Activated T-cell treated with anti-CD3 and anti-CD28 coated beads, Interleukin-2, amount 50 U/mL, for 48 hours (primary cell): ENCODE data around the gene SLC16A1.
"Not testable (repeated sequence)": the region's sequence is repeated elsewhere in the genome, so short reads cannot be mapped to it uniquely, and the experiment has no call there.

ENCODE experiments used
- DNase-seq, 2 experiments: peaks; one replicate each; pipeline ENCODE4 v3.0.0-alpha.2; 2020

The SLC16A1 gene

DNA sequence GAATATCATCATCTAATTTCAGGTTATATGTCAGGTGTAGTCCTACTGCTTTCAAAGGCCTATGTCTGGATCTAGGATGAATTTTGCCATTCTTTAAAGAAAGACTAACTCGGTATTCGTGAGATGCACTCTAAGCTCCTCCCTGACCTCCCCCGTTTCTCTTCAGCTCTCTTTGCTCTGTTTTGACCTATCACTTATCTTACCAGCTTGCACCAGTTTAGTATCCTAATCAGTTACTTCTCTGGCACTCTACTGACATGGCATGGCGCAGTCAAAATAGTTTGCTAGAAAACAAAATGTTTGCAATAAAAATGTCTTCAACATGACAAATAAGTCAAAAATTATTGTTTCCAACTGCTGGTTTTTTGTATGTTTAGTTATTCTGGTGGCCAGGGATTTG lies 8.4 kb upstream of the SLC16A1 start:
- DNase-seq, result no peak

DNA sequence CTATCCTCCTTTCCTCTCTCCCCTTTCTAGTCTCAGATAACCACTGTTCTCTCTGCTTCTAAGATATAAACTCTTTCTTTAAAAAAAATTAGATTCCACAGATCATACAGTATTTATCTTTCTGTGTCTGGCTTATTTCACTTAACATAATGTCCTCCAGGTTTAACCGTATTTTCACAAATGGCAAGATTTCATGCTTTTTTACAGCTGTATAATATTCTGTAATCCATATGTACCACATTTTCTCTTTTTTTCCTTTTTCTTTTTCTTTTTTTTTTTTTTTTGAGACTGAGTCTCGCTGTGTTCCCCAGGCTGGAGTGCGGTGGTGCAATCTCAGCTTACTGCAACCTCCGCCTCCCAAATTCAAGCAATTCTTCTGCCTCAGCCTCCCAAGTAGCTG lies 5.1 kb upstream of the SLC16A1 start:
- no peak for DNase-seq

DNA sequence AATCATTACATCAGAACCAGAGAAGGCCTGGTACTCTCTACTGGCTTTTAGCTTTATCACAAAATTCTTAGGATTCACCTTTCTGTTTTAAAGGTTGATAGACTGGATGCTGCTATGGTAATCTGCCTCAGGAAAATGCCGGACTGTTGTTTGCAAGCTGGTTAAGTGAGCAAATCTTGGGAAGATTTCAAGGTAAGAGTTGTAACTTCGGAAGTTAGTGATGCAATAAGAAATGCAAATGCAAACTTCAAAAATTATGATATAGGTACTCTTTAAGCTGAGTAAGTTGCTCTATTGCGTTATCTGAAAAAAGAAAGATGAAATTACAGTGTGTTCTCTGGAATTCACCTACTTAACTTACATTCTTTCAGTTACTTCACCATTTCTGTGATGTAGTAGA lies 4.4 kb upstream of the SLC16A1 start:
- no peak for DNase-seq

DNA sequence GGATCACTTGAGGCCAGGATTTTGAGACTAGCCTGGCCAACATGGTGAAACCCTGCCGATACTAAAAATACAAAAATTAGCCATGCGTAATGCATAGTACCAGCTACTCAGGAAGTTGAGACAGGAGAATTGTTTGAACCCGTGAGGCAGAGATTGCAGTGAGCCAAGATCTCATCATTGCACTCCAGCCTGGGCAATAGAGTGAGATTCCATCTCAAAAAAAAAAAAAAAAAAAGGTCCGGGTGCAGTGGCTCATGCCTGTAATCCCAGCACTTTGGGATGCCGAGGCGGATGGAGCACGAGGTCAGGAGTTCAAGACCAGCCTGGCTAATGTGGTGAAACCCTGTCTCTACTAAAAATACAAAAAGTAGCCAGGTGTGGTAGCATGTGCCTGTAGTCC lies 2.2 kb upstream of the SLC16A1 start:
- not testable (repeated sequence) for DNase-seq

DNA sequence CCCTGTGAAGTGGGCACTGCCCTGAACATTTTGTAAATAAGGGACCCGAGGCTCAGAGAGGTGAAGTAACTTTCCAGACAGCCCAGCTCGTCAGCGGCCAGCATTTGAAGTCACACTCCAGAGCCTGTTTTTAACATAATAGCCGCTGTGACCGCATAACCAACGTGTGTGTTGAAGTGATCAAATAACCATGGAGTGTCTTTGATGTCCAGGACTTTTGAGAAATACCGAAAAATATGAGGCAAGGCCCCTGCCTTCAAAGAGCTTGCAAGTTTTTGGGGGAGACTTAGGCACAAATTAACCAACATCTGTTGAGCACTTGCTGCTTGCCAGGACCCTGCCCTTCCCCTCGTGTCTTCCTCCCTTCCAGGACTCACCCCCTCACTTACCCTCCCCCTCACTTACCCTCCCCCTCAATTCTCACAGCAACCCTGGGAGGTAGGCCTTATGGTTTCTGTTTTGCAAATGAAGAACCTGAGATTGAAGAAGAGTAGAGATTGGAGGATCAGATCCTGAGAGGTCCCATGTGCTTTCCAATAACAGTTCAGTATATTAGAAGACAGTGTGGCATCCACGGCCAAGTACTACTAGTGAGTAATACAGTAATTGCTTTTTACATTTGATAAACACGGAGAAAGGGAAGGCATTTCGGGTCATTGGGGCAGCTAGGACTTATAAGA lies 1.3 kb upstream of the SLC16A1 start:
- peak; percentile 57 to 63 for DNase-seq

DNA sequence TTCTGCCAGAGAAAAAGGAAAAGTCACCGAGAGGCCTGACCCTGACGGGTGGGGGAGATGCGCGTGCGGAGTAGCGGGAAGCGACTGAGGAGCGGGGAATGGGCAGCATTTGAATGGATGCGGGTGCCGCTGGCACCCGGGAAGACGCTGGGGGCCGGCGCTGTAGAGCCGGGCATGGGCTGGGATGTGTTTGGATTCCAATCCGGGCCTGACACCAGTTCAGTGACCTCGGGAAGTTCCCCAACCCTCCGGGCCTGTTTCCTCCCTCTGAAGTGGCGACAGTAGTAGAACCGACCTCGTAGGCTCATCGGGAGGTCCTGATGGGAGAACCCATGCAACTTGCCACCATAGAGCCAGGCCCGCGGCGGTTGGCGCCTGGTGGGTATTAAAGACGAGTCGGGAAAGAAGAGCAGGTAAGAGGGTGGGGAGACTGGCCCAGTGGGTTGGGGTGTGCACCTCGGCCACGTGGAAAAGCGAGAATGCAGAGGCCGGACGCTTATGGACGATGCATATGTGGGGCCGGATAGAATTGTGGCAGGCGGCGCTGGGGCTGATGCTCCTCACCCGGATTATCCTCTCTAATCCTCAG lies 642 bp upstream of the SLC16A1 start:
- DNase-seq, result peak; percentile 73 to 74

DNA sequence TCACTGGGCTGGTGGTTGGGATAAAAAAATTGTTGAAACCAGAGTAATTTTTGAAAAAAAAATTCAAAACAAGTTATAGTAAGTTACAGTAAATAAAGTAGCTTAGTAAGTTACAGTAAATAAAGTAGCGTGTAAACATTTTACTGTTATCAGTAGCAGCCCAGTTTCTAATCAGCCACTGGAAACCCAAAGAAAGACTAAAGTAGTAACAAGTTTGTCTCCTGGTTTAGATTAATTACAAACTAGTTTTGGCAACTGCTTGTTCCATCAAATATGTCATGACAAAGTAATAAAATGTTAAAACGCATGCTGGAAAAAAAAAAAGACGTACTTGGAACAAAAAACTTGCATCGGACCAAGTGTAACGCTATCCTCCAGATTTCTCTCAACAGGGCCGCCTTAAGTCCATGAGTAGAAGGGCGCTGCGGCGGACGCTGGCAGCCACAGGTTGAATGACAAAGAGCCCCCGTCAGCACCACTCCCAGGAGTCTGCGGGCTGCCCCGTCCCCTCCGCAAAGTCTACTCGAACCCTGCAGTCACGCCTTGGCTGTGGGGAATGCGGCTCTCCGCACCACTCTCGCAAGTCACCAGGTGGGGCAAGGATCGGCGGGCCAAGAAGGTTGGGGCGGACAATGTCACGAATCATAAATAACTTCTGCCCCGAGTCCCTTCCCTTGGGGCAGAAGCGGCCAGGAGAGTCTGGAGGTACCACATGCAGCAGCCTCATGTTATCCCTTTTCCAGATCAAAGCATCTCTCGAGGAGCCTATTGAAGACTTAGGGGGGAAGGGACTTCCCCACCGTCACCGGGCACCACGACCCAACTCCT lies 837 bp downstream of the SLC16A1 start:
- peak; percentile 81 to 82 for DNase-seq

DNA sequence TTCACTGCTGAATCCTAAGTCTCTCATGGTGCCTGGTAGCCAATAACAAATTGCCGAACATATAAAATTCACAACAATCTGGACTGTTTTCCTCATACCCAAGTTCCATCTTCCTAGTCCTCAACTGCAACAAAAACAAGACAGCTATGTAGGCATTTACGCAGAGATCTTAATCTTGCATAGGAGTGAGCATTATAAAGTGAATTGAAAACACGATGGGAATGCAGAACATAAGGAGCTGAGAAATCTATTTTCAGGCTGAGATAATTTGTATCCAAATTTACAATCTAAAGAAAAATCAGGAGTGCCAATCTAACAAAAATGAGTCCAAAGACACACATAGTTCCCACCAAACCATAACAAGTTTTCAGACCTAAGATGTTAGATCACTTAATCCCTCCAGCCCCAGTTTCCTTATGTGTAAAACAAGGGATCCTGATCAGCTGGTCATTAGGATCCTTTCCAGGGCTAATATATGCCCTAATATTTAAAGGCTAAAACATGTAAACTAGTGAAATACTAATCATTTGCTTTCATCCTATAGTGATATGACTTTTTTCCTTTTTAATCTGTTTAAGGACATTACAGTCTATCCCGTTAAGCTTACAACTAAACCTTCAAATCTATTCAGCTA lies 1.9 kb downstream of the SLC16A1 start:
- no peak for DNase-seq

DNA sequence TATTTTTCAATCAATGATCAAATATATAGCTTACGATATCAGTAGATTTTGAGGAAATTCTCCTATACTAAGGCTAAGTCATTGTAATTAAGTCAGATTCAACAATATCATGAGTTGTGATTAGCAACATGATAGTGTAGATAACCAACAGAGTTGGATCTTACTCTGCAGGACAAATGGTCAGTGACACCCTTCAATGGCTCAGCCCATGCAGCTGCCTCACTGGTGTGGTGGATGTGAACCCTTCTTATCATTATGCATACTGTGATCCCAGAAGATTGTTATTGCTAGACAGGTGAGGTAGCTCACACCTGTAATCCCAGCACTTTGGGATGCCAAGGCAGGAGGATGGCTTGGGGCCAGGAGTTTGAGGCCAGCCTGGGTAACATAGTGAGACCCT lies 5.6 kb downstream of the SLC16A1 start:
- DNase-seq, result no peak

DNA sequence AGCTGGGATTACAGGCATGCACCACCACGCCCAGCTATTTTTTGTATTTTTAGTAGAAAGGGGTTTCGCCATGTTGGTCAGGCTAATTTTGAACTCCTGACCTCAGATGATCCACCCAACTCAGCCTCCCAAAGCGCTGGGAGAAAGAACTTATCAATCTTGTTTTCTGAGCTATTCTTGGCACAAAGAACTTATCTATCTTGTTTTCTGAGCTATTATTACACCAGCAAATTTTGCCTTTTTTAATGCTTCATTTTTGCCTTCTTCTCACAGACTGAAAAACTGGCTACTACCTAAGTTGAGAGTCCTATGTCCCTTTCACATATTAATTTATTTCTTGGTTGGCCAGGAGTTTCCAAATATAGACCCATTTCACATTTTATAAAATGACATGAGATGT lies 9.3 kb downstream of the SLC16A1 start:
- no peak for DNase-seq

DNA sequence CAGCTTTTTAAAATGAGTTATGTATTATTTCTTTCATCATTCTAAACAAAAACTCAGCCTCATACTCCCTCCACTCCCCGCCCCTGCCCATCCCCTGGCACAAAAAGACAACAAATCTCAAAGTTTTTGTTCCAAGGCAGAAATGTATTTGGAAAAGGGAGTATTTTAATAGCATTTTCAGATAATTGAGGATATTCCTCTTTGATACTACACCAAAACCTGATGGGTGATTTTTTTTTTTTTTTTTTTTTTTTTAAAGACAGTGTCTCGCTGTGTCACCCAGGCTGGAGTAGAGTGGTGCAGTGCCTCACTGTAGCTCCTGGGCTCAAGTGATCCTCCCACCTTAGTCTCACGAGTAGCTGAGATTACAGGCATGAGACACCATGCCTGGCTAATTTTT lies 16.2 kb downstream of the SLC16A1 start:
- no peak for DNase-seq

DNA sequence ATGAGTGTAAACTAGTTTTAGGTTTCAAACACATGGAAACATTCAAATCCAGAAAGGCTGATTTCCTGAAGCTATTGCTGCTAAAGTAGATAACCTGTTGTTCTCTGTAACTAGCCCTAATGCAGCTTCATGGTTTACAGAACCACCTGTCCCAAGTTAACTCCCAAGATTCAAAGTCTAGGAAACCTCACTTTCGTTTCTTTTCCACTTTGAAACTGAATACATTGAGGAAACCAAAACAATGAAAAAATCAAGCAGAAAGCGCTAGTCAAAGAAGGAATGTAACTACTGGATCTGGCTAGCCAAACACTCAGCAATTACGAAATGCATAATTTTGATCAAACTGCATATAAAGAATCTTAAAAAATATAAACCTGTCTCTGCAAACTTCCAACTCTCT lies 17.8 kb downstream of the SLC16A1 start:
- no peak for DNase-seq

DNA sequence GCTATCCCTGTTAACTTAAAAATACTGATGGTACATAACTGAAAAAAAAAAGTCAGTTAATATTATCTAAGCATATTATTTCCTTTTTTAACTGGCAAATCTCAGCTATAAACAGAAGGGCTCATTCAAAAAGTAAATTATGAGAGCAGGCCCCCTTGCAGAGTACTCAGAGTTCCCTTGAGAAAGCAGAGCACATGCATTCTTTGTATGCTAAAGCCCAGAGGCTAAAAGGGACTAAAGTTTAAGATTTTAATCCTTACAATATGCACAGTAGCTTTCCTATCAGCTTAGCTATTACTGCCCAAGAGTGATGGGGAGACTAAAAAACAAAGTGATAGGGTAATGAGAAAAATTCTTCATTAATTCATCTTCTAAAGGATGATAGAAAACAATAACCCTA lies 18.5 kb downstream of the SLC16A1 start:
- DNase-seq, result no peak

DNA sequence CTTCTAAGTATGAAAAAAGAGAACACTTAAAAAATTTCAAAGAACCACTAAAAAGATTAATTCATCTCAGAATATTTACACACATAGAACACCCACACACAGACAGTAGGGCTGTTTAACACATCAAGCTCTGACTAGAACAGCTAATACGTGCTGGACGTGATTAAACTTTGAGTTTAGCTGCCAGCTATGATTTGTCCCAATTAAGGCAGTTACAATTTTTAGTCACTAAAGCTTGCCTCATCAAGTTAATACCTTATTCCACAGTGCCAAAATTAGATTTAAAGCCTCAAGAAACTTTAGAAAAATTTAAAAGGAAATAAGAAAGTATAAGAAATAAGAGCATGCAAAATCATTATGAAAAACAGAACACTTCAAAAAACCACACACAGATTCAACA lies 18.9 kb downstream of the SLC16A1 start:
- no peak for DNase-seq

DNA sequence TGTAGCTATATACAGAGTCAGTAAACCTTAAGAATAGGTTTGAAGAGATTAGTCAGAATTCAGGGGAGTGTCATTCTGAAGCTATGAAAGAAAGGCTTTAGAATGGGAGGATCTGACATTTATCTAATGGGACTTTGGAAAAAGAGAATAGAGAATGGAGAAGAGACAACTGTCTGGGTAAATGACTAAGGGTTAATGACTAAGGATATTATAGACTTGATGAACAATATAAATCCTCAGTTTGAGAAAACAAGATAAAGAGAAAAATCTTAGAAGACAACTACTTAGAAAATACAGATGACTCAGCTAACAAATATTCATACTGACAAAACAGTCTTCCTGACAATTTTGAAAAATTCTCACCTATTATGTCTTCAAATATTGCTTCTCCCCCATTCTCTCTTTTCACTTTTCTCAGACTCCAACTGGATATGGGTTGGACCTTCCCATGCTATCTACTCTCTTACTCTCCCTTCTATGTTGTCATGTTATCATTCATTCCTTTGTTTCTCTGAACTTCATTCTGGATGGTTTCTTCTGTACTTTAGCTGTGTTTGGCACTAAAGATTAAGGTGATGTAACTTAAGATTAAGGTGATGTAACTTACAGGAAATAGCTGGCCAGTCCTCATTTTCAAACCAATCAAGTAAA lies 20.4 kb downstream of the SLC16A1 start:
- DNase-seq, result no peak

DNA sequence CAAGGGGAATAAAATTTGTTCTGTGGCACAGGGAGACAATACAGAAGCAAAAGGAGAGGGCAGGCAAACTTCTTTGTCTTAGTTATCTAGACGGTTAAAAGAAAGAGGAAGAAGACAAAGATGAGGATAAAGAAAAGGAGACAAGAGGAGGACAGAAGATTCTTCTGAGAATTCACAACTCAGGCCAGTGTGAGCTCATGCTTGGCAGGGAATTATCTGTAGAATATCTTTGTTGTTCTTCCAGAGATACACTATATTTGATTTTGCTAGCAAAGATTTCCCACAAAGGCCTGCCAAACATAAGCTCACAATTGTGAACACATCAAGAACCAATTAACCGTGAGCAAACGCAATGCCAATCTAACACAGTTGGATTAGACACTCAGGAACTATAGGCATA lies 21.4 kb downstream of the SLC16A1 start:
- DNase-seq, result no peak

DNA sequence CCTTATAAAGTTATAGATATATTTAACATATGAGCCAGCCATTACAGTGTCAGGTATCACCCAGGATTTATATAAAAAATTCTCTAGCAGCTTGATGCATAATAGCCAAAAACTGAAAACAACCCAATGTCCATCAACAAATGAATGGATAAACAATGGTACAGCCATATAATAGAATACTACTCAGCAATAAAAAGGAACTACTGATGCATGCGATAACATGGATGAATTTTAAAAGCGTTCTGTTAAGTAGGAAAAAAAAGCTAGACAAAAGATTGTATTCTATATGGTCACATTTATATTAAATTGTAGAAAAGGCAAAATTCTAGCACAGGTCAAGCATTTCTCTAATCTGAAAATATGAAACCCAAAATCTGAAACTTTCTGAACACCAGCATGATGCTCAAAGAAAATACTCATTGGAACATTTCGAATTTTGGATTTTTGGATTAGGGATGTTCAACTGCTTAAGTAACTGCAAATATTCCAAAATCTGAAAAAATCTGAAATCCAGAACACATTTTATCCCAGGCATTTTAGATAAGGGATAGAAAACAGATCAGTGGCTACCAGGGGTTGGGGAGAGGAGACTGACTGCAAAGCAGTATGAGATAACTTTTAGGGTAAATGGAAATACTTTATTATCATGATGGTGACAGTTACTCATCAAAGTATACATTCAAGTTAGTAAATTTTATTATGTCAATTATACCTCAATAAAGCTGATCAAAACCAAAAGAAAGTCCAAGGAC lies 22.0 kb downstream of the SLC16A1 start:
- DNase-seq, result no peak

DNA sequence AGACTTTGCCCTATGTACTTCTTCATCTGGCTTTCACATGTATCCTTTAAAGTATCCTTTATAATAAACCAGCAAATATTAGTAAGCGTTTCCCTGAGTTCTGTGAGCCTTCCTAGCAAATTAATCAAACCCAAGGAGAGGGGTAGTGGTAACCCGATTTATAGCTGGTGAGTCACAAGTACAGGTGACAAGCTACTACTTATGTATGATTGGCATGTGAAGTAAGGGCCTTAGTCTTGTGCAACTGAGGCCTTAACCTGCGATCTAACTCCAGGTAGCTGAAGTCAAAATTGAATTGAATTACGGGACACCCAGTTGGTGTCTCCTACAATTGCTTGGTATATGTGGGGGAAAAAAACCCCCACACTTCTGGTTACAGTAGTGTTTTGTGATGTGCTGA lies 26.0 kb downstream of the SLC16A1 start:
- DNase-seq, result no peak

DNA sequence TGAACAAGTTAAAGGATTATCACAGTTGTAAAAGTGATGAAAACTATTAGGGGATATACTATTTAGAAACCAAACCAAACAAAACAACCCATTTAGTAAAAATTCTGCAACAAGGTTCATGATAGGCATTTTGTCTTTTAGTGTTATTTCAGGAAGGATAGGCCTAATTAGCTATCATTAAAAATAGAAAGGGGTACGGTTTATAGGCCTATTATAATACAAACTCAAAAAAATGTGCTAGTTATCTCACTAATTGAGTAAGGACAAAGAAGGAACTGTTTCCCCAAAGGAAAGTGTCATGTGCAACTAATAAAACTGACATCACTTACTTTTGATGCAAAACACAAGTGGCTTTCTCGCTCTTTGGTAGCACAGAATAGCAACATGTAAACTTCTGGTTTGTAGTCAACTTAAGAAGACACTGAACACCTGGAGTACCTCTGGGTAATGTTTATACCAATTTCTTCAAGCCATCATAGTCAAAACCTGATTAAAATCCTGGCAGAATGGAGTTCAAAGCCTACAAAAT lies 28.5 kb downstream of the SLC16A1 start:
- DNase-seq, result no peak

DNA sequence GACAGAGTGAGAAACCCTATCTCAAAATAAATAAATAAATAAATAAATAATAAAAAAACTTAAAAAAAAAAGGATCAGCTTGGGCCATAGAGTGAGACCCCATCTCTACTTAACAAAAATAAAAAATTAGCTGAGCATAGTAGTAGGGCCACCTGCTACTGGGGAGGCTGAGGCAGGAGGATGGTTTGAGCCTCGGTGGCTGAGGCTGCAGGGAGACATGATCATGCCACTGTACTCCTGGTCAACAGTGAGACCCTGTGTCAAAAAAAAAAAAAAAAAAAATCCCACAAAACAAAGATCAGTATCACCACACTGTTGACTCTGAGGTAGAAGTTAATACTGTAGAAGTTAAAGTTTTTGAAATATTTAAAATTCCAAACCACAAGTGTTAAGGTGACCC lies 29.1 kb downstream of the SLC16A1 start:
- no peak for DNase-seq

DNA sequence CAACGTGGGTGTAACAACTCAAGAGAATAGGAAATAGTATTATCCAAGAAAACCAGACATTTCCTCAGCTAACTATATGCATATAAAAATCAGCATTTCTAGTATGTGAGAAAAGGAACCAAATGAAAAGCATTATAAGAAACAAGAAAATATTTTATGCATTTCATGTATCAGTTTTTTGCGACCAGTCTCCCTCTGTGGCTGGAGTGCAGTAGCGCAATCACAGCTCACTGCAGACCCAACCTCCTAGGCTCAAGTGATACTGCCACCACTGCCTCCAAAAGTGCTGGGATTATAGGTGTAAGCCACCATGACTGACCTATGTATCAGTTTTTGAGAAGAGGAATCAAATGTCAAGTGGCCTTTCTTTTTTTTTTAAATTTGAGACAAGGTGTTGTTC lies 31.0 kb downstream of the SLC16A1 start:
- DNase-seq, result no peak

DNA sequence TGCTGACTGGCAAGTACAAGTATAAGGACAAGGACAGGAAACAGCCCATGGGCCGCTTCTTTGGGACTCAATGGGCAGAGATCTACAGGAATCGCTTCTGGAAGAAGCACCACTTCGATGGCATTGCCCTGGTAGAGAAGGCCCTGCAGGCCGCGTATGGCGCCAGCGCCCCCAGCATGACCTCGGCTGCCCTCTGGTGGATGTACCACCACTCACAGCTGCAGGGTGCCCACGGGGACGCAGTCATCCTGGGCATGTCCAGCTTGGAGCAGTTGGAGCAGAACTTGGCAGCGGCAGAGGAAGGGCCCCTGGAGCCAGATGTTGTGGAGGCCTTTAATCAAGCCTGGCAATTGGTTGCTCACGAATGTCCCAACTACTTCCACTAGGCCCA lies 32.0 kb downstream of the SLC16A1 start:
- DNase-seq, result no peak
